Fibroblast of mammary gland (primary cell): Measurements from ENCODE around the gene EYA2.

Source experiments
- DNase-seq: peaks from one replicate; pipeline ENCODE4 v3.0.0-alpha.2; 2010; ENCODE audit warnings: low read depth
- H3K4me3 ChIP-seq: 2 replicates; pipeline ENCODE4 v1.5.1; 2011; ENCODE audit warnings: low read depth, mild to moderate bottlenecking, low read length, moderate library complexity; ENCODE audit not compliant: control insufficient read depth
- TF ChIP-seq, protein P1 (sequence below): conservative IDR thresholded peaks from 2 replicates; pipeline ENCODE4 v1.5.1; 2011; ENCODE audit warnings: low read depth, low read length, inconsistent platforms; ENCODE audit not compliant: control insufficient read depth, insufficient read depth

The EYA2 gene

DNA sequence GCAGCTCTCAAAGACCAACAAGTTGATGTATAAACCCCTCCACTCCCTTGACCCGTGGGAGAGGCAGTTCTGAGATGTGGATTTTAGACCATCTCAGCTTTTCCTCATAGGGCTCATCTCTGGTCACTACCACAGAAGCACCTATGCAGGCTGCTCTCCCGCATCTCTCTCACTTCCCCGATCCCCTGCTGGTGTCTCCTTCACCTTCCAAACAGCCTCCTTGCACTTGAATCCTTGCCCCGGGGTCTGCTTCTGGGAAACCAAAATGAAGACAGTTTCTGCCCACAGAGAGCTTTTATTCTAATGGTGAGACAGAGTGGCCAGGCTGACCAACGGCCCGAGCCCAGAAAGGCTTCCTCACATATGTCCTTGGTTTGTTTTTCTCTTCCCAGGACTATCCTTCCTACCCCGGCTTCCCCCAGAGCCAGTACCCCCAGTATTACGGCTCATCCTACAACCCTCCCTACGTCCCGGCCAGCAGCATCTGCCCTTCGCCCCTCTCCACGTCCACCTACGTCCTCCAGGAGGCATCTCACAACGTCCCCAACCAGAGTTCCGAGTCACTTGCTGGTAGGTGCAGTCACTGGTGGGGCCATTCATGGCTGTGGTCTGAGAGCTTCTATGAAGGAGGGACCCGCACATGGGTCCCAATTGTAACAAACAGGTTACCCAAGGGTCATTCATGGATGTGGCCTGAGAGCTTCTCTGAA is 179.3 kb downstream of the EYA2 start:
- TF ChIP-seq, protein P1, sequence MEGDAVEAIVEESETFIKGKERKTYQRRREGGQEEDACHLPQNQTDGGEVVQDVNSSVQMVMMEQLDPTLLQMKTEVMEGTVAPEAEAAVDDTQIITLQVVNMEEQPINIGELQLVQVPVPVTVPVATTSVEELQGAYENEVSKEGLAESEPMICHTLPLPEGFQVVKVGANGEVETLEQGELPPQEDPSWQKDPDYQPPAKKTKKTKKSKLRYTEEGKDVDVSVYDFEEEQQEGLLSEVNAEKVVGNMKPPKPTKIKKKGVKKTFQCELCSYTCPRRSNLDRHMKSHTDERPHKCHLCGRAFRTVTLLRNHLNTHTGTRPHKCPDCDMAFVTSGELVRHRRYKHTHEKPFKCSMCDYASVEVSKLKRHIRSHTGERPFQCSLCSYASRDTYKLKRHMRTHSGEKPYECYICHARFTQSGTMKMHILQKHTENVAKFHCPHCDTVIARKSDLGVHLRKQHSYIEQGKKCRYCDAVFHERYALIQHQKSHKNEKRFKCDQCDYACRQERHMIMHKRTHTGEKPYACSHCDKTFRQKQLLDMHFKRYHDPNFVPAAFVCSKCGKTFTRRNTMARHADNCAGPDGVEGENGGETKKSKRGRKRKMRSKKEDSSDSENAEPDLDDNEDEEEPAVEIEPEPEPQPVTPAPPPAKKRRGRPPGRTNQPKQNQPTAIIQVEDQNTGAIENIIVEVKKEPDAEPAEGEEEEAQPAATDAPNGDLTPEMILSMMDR, result no peak
- DNase-seq, result no peak
- no peak overlapping the region for H3K4me3 ChIP-seq

DNA sequence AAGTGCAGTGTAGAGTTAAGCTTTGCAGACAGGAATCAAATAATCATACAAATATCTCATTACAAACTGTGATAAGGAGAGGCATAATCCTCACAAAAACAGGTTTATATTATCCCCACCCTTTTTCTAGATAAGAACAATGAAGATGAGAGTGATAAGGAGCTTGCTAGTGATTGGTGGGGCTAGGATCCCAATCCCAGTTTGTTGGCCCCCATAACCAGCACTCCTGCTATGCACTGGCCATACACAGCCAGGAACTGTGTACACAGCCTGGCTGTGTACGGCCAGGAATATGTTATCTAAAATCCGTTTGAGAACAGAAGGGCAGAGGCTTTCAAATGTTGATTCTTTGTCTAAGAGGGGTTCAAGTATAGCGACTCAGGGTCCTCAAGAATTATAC is 180.6 kb downstream of the EYA2 start:
- DNase-seq, result no peak
- H3K4me3 ChIP-seq, result no peak overlapping the region
- TF ChIP-seq, protein P1, result no peak

DNA sequence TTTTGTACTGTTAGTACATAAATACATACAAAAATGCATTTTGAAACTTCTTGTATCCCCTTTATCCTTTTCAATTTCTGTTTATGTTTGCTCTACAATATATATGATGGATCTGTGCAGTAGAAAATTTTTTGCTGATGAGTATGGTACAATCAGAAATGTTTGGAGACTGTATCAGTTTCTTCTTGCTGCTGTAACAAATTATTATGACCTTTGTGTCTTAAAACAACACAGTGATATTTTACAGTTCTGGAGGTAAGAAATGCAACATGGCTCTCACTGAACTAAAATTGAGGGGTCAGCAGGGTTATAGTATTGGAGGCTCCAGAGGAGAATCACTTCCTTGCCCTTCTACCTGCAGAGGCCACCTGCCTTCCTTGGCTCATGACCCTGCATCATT is 184.4 kb downstream of the EYA2 start:
- TF ChIP-seq, protein P1, result no peak
- H3K4me3 ChIP-seq, result no peak overlapping the region
- no peak for DNase-seq

DNA sequence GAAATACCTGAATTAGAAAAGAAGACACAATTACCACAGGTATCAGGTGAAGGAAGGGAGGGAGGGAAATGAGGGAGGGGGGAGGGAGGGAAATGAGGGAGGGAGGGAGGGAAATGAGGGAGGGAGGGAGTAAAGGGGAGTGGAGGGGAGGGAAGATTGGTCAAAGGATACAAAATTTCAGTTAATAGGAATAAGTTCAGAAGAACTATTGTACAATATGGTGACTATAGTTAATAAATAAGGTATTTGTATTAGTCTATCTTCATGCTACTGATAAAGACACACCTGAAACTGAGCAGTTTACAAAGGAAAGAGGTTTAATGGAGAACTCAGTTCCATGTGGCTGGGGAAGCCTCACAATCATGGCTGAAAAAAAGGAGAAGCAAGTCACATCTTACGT is 185.7 kb downstream of the EYA2 start:
- H3K4me3 ChIP-seq, result no peak overlapping the region
- TF ChIP-seq, protein P1, result no peak
- DNase-seq, result no peak

DNA sequence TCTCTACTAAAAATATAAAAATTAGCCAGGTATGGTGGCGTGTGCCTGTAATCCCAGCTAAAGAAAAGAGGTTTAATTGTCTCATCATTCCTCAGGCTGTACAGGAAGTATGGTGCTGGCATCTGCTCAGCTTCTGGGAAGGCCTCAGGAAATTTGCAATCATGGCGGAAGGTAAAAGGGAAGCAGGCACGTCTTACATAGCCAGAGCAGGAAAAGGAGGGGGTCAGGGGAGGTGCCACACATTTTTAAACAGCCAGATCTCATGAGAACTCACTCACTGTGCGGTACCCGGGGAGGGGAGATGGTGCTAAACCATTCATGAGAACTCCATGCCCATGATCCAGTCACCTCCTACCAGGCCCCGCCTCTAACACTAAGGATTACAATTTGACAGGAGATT is 191.7 kb downstream of the EYA2 start:
- DNase-seq, result no peak
- TF ChIP-seq, protein P1, result no peak
- no peak overlapping the region for H3K4me3 ChIP-seq

DNA sequence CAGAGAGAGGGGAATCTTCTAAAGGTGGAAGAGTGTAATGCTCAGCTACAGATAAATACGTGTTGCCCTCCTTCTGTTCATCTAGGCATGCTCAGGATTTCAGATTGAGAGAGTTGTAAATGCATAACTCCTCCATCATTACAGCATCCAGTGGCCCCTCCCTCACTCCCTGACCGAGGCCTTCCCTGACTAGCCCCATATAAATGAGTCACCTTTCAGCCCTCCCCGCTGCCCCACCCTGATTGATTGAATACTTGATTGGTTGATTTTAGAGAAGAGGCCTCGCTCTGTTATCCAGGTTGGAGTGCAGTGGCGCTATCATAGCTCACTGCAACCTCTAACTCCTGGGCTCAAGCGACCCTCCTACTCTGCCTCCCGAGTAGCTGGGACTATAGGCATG is 193.7 kb downstream of the EYA2 start:
- DNase-seq, result no peak
- TF ChIP-seq, protein P1, result no peak
- no peak overlapping the region for H3K4me3 ChIP-seq

DNA sequence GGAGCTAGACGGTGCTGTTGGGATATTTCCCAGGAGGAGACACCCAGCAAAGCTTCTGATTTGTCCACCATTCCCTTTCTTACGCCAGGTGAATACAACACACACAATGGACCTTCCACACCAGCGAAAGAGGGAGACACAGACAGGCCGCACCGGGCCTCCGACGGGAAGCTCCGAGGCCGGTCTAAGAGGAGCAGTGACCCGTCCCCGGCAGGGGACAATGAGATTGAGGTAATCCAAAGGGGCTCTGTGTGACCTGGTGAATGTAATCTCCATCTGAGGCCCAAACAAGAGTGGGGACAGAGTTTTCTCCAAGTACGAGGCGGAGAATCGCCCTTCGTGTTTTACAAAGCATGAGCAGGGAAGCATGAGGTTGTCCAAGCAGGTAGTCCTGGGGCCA is 194.5 kb downstream of the EYA2 start:
- DNase-seq, result no peak
- no peak overlapping the region for H3K4me3 ChIP-seq
- TF ChIP-seq, protein P1, result no peak
